Muscle layer of colon (tissue), 2 donors: ENCODE results near the gene RNF44.

Experiments
- H3K27ac ChIP-seq: one replicate; pipeline ENCODE4 v1.7.0; 2013; ENCODE audit warnings: low read depth, mild to moderate bottlenecking, low read length, moderate library complexity
- H3K27me3 ChIP-seq, 2 donors: one replicate each; pipeline ENCODE4 v1.7.0; 2013; ENCODE audit warnings: low read length in 2 of 2, mild to moderate bottlenecking in 2 of 2; ENCODE audit not compliant: insufficient read depth in 2 of 2, control insufficient read depth in 1 of 2
- H3K36me3 ChIP-seq: one replicate; pipeline ENCODE4 v1.7.0; 2013; ENCODE audit warnings: mild to moderate bottlenecking, low read length; ENCODE audit not compliant: insufficient read depth
- H3K4me1 ChIP-seq: one replicate; pipeline ENCODE4 v1.7.0; 2013; ENCODE audit warnings: mild to moderate bottlenecking, low read length; ENCODE audit not compliant: insufficient read depth
- H3K4me3 ChIP-seq, 2 donors: one replicate each; pipeline ENCODE4 v1.7.0; 2013; ENCODE audit warnings: low read length in 2 of 2, low read depth in 1 of 2, mild to moderate bottlenecking in 1 of 2, moderate library complexity in 1 of 2
- H3K9ac ChIP-seq: one replicate; pipeline ENCODE4 v1.7.0; 2013; ENCODE audit warnings: low read length
- H3K9me3 ChIP-seq: one replicate; pipeline ENCODE4 v1.7.0; 2013; ENCODE audit warnings: mild to moderate bottlenecking, low read length
- donor health status: abdominal sarcoma.
- donor health status: Adenocarcinoma of cecum.

The RNF44 gene

DNA sequence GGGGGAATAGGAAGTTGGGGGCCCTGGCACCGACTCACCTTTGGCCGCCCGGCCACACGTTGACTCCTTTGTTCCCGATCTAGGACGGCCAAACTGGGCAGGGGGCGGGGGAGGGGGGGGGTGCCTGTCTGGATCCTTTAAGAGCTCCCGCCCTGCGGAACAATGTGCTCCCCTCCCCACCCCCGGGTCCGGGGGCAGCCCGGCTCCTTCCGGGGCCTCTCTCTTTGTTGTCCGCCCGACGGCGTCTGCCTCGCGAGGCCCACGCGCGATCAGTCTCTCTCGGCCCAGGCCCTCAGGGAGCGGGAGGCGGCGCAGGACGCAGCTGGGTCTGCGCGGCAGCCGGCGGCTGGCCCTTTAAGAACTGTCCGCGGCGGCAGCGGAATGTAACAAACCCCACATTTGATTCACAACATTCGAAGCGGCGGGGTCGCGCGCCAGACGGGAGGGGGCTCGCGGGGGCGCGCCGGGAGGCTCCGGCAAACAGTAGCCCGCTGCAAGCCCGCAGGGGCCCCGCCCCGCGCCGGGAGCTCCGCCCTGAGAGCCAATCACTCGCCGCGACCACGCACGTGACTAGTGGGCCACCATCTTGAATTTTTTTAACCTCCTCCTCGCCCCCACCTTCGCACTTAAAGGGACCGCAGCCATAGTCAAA, at the start of gene RNF44:
Gene RNF44, minus strand, starts transcription at position 501 of the 652 bp plus-strand sequence. CDS start 4,930 bp downstream, outside the sequence.
- no peaks in the 10 kb centered on the region for H3K27me3 ChIP-seq
- peaks cover 50% of the 10 kb centered on the region for H3K4me1 ChIP-seq
- no peaks in the 10 kb centered on the region for H3K9me3 ChIP-seq
- peak within 1 kb of the TSS; percentile 95 for H3K27ac ChIP-seq
- H3K4me3 ChIP-seq, result peak within 1 kb of the TSS; percentile 82 to 100
- peak within 1 kb of the TSS; percentile 95 for H3K9ac ChIP-seq
- peaks cover under 1% of the 10 kb centered on the region for H3K36me3 ChIP-seq

GRCh38 chr5:176583076-176583475, 45.9 kb upstream of the RNF44 start:
- Histone ChIP-seq H3K4me1 (no peaks in the 10 kb centered on the region), H3K9ac (no peak overlapping the region), H3K4me3 (no peak overlapping the region), H3K27me3 (no peaks in the 10 kb centered on the region), H3K9me3 (no peaks in the 10 kb centered on the region), H3K27ac (no peak overlapping the region), H3K36me3 (no peaks in the 10 kb centered on the region)

- Histone ChIP-seq H3K4me1 (no peaks in the 10 kb centered on the region), H3K9ac (no peak overlapping the region), H3K4me3 (no peak overlapping the region), H3K9me3 (no peaks in the 10 kb centered on the region), H3K27me3 (no peaks in the 10 kb centered on the region), H3K27ac (no peak overlapping the region), H3K36me3 (no peaks in the 10 kb centered on the region)
Measured at GRCh38 chr5:176581361-176581760, 44.2 kb upstream of the RNF44 start.

DNA sequence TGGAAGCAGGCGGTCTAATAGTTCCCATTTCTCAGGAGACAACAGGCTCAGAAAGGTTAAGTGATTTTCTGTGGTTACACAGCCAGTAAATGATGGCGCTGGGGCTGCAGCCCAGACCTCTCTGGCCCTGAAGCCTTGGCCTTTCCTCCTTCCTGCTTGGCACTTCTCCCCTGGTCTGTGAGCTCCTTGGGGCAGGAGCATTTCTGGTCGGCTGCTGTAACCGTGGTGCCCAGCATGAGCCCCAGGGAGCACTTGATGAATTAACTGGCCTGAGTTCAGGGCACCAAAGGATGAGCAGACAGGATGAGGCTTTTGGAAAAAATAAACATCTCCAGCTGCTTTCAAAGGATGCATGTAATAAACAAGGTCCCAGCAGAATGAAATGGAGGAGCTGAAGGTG, 42.1 kb upstream of the RNF44 start:
- H3K9me3 ChIP-seq, result no peaks in the 10 kb centered on the region
- H3K36me3 ChIP-seq, result no peaks in the 10 kb centered on the region
- H3K4me3 ChIP-seq, result no peak overlapping the region
- H3K9ac ChIP-seq, result no peak overlapping the region
- H3K27ac ChIP-seq, result no peak overlapping the region
- H3K4me1 ChIP-seq, result no peaks in the 10 kb centered on the region
- H3K27me3 ChIP-seq, result no peaks in the 10 kb centered on the region

DNA sequence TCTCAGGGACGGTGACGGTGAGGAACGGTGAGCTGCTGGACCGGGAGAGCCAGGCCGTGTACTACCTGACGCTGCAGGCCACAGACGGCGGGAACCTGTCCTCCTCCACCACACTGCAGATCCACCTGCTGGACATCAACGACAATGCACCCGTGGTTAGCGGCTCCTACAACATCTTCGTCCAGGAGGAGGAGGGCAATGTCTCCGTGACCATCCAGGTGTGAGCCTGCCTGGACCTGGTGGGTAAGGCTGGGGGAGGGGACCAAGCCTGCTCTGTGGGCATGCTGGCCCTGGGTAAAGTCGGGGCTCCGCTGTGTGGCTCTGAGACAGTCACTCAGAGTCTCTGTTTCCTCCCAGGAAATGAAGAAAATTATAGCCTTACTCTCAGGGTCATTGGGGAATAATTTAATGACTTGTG, 41.2 kb upstream of the RNF44 start:
- Histone ChIP-seq H3K27me3 (no peaks in the 10 kb centered on the region), H3K4me1 (no peaks in the 10 kb centered on the region), H3K9ac (no peak overlapping the region), H3K27ac (no peak overlapping the region), H3K4me3 (no peak overlapping the region), H3K36me3 (no peaks in the 10 kb centered on the region), H3K9me3 (no peaks in the 10 kb centered on the region)

DNA sequence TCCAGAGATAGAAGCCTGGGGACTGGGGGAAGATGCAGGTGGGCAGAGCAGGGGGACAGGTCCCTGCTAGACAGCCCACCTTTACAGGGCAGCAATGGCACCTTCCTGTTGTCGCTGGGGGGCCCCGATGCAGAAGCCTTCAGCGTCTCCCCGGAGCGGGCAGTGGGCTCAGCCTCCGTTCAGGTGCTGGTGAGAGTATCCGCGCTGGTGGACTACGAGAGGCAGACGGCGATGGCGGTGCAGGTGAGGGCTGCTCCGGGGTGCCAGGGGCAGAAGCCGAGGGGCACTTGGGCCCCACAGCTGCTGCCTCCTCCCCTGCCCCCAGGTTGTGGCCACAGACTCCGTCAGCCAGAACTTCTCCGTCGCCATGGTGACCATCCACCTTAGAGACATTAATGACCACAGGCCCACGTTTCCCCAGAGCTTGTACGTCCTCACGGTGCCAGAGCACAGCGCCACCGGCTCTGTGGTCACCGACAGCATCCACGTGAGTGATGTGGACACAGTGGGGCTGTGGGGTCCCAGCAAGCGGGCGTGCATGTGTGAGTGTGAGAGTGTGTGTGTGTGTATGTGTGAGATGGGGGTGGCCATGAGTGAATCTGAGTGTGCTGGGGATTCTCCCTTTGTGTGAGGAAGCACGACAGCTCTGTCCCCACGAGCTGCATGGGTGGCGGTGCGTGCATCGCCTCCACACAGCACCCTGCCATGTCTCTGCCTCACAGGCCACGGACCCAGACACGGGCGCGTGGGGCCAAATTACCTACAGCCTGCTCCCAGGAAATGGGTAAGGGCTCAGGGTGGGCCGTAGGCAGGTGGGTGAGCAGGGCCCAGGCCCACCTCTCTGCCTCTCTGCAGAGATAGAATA, 40.3 kb upstream of the RNF44 start:
- no peak overlapping the region for H3K4me3 ChIP-seq
- H3K4me1 ChIP-seq, result no peaks in the 10 kb centered on the region
- no peaks in the 10 kb centered on the region for H3K9me3 ChIP-seq
- H3K9ac ChIP-seq, result no peak overlapping the region
- no peaks in the 10 kb centered on the region for H3K27me3 ChIP-seq
- no peak overlapping the region for H3K27ac ChIP-seq
- H3K36me3 ChIP-seq, result no peaks in the 10 kb centered on the region

GRCh38 chr5:176575488-176576422, 38.6 kb upstream of the RNF44 start:
- H3K36me3 ChIP-seq, result no peaks in the 10 kb centered on the region
- H3K27ac ChIP-seq, result no peak overlapping the region
- no peak overlapping the region for H3K9ac ChIP-seq
- no peak overlapping the region for H3K4me3 ChIP-seq
- no peaks in the 10 kb centered on the region for H3K27me3 ChIP-seq
- no peaks in the 10 kb centered on the region for H3K4me1 ChIP-seq
- H3K9me3 ChIP-seq, result no peaks in the 10 kb centered on the region

DNA sequence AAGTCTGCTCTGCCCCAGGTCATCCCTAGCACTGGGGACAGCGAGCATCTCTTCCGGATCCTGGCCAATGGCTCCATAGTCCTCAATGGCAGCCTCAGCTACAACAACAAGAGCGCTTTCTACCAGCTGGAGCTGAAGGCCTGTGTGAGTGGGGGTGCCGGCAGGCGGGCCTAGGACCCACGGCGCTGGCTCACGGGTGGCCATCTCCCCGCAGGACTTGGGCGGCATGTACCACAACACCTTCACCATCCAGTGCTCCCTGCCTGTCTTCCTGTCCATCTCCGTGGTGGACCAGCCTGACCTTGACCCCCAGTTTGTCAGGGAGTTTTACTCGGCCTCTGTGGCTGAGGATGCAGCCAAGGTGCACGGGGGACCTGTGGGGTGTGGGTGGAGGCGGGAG, 37.9 kb upstream of the RNF44 start:
- Histone ChIP-seq H3K9me3 (no peaks in the 10 kb centered on the region), H3K27ac (no peak overlapping the region), H3K27me3 (no peaks in the 10 kb centered on the region), H3K9ac (no peak overlapping the region), H3K4me3 (no peak overlapping the region), H3K4me1 (no peaks in the 10 kb centered on the region), H3K36me3 (no peaks in the 10 kb centered on the region)

- Histone ChIP-seq H3K27me3 (no peaks in the 10 kb centered on the region), H3K27ac (no peak overlapping the region), H3K9ac (no peak overlapping the region)
Measured at GRCh38 chr5:176574297-176574591, 37.0 kb upstream of the RNF44 start.

GRCh38 chr5:176573564-176574296, 36.5 kb upstream of the RNF44 start:
- Histone ChIP-seq H3K36me3 (no peaks in the 10 kb centered on the region), H3K9ac (no peak overlapping the region), H3K9me3 (no peaks in the 10 kb centered on the region), H3K4me1 (no peaks in the 10 kb centered on the region), H3K27me3 (peaks cover 0 to under 1% of the 10 kb centered on the region in 2 donors), H3K4me3 (no peak overlapping the region), H3K27ac (no peak overlapping the region)

More at GRCh38 chr5:176574297-176574591, 37.0 kb upstream of the RNF44 start:
- Histone ChIP-seq H3K4me3 (no peak overlapping the region), H3K4me1 (no peaks in the 10 kb centered on the region), H3K36me3 (no peaks in the 10 kb centered on the region), H3K9me3 (no peaks in the 10 kb centered on the region)

- Histone ChIP-seq H3K9me3 (no peaks in the 10 kb centered on the region), H3K4me1 (no peaks in the 10 kb centered on the region), H3K36me3 (no peaks in the 10 kb centered on the region), H3K4me3 (no peak overlapping the region), H3K27me3 (peaks cover 0 to 5% of the 10 kb centered on the region in 2 donors), H3K9ac (no peak overlapping the region), H3K27ac (no peak overlapping the region)
Measured at GRCh38 chr5:176570044-176570443, 32.8 kb upstream of the RNF44 start.
